IMR-90 (cell line): ENCODE measurements around the gene BANF1. TPM values are rescaled to one million over a fixed set of nuclear protein-coding genes. Genes with fewer than 3 reads are reported as not detected.
A peak's percentile ranks its signal among the peaks of the same experiment; 100 is the strongest.

ENCODE experiments used
- ATAC-seq: fragments of 200-7000 bp; cut with Tn5 transposase; 2 replicates; pipeline ENCODE4 v1.9.1; 2020; ENCODE audit warnings: low read depth, mild to moderate bottlenecking, moderate library complexity
- BruUV-seq: library from RNA; stranded (reverse); fragments of 400-500 nt; replicated peaks from 2 replicates; lab custom pipeline; 2021; lab: Mats Ljungman, UMichigan
- CTCF ChIA-PET: fragments of 300-600 bp; formaldehyde crosslinking; extraction: SDS; loops from one replicate; lab custom pipeline; 2021; ENCODE audit warnings: antibody characterized with exemption; lab: Yijun Ruan, JAX
- POLR2A ChIA-PET: fragments of 300-600 bp; sonication (Branson Sonifier 250); formaldehyde crosslinking; loops from one replicate; lab custom pipeline; 2022; ENCODE audit warnings: antibody characterized with exemption; ENCODE audit not compliant: unreplicated experiment; lab: Charles Lee
- DNase-seq: peaks from one replicate; pipeline ENCODE4 v3.0.0; 2013
- H2AFZ ChIP-seq: replicated peaks from 2 replicates; pipeline ENCODE3; 2013; ENCODE audit warnings: low read length, mild to moderate bottlenecking; ENCODE audit not compliant: poor library complexity
- H2AK5ac ChIP-seq: 2 replicates; pipeline ENCODE4 v1.6.1; 2013; ENCODE audit warnings: low read depth, low read length, inconsistent platforms
- H2AK9ac ChIP-seq: replicated peaks from 2 replicates; pipeline ENCODE3; 2013; ENCODE audit warnings: mild to moderate bottlenecking, low read depth, low read length, moderate library complexity; ENCODE audit not compliant: poor library complexity
- H2BK120ac ChIP-seq: 2 replicates; pipeline ENCODE4 v1.6.1; 2013; ENCODE audit warnings: low read depth, low read length, inconsistent platforms
- H2BK15ac ChIP-seq: 3 replicates; pipeline ENCODE4 v1.6.1; 2013; ENCODE audit warnings: low read depth, low read length, inconsistent platforms
- H2BK20ac ChIP-seq: 2 replicates; pipeline ENCODE4 v1.6.1; 2013; ENCODE audit warnings: low read depth, mild to moderate bottlenecking, inconsistent platforms, low read length, moderate library complexity
- H2BK5ac ChIP-seq: 2 replicates; pipeline ENCODE4 v1.6.1; 2013; ENCODE audit warnings: mild to moderate bottlenecking, low read depth, low read length, inconsistent platforms; ENCODE audit not compliant: poor library complexity, severe bottlenecking
- H3K14ac ChIP-seq: replicated peaks from 2 replicates; pipeline ENCODE4 v1.6.1; 2013; ENCODE audit warnings: low read depth, low read length, inconsistent platforms
- H3K18ac ChIP-seq: 2 replicates; pipeline ENCODE4 v1.6.1; 2013; ENCODE audit warnings: low read depth, low read length, control low read depth
- H3K23ac ChIP-seq: 2 replicates; pipeline ENCODE4 v1.6.1; 2013; ENCODE audit warnings: low read depth, low read length, inconsistent platforms
- H3K27ac ChIP-seq: 2 replicates; pipeline ENCODE4 v1.5.1; 2013; ENCODE audit warnings: mild to moderate bottlenecking, control low read depth, low read length; ENCODE audit not compliant: insufficient read depth
- H3K27me3 ChIP-seq: 2 replicates; pipeline ENCODE4 v1.6.1; 2013; ENCODE audit warnings: low read length; ENCODE audit not compliant: control insufficient read depth, insufficient read depth
- H3K36me3 ChIP-seq: 2 replicates; pipeline ENCODE4 v1.6.1; 2013; ENCODE audit warnings: low read length, mixed read lengths; ENCODE audit not compliant: control insufficient read depth, insufficient read depth
- H3K4ac ChIP-seq: 2 replicates; pipeline ENCODE4 v1.6.1; 2013; ENCODE audit warnings: low read depth, low read length, inconsistent platforms
- H3K4me1 ChIP-seq: 2 replicates; pipeline ENCODE4 v1.6.1; 2013; ENCODE audit warnings: low read length, mixed read lengths; ENCODE audit not compliant: control insufficient read depth, insufficient read depth
- H3K4me2 ChIP-seq: 2 replicates; pipeline ENCODE4 v1.6.1; 2013; ENCODE audit warnings: low read depth, mild to moderate bottlenecking, control low read depth, low read length, moderate library complexity
- H3K4me3 ChIP-seq: 2 replicates; pipeline ENCODE4 v1.5.1; 2013; ENCODE audit warnings: low read depth, mild to moderate bottlenecking, control low read depth, low read length, moderate library complexity; ENCODE audit not compliant: insufficient read depth
- H3K56ac ChIP-seq: 2 replicates; pipeline ENCODE4 v1.6.1; 2013; ENCODE audit warnings: low read length, inconsistent platforms; ENCODE audit not compliant: insufficient read depth; ENCODE audit errors: extremely low read depth
- H3K79me1 ChIP-seq, 2 experiments: 2 replicates each; pipeline ENCODE4 v1.6.1; 2013; ENCODE audit warnings: low read length in 2 of 2, inconsistent platforms in 1 of 2, low read depth in 1 of 2
- H3K9ac ChIP-seq: 2 replicates; pipeline ENCODE4 v1.6.1; 2013; ENCODE audit warnings: low read depth, low read length, control low read depth
- H3K9me1 ChIP-seq: 2 replicates; pipeline ENCODE4 v1.6.1; 2013; ENCODE audit warnings: low read length, inconsistent platforms; ENCODE audit not compliant: insufficient read depth
- H3K9me3 ChIP-seq: 2 replicates; pipeline ENCODE4 v1.6.1; 2013; ENCODE audit warnings: low read length; ENCODE audit not compliant: control insufficient read depth, insufficient read depth
- H4K20me1 ChIP-seq: 2 replicates; pipeline ENCODE4 v1.6.1; 2013; ENCODE audit warnings: low read length, inconsistent platforms; ENCODE audit not compliant: insufficient read depth
- H4K5ac ChIP-seq: 2 replicates; pipeline ENCODE4 v1.6.1; 2013; ENCODE audit warnings: mild to moderate bottlenecking, low read depth, low read length, control low read depth
- H4K8ac ChIP-seq, 2 experiments: 2 replicates each; pipeline ENCODE4 v1.6.1; 2013; ENCODE audit warnings: low read depth in 2 of 2, low read length in 2 of 2, control low read depth in 1 of 2, inconsistent platforms in 1 of 2
- H4K91ac ChIP-seq: 2 replicates; pipeline ENCODE4 v1.6.1; 2013; ENCODE audit warnings: low read depth, low read length, inconsistent platforms; ENCODE audit not compliant: insufficient read depth
- BHLHE40 ChIP-seq: fragments of 150-350 bp; IDR thresholded peaks from 2 replicates; pipeline ENCODE4 v1.6.1; 2016; ENCODE audit warnings: mild to moderate bottlenecking, low read depth, low read length
- CHD1 ChIP-seq: IDR thresholded peaks from 2 replicates; pipeline ENCODE4 v1.6.1; 2012; ENCODE audit warnings: low read depth, low read length, improper control_type of control experiment
- CTCF ChIP-seq: conservative IDR thresholded peaks from 2 replicates; pipeline ENCODE4 v1.5.1; 2012; ENCODE audit warnings: mild to moderate bottlenecking, low read depth, low read length, improper control_type of control experiment
- ELK1 ChIP-seq: fragments of 150-350 bp; IDR thresholded peaks from 2 replicates; pipeline ENCODE4 v1.6.1; 2016; ENCODE audit warnings: low read depth, mild to moderate bottlenecking, low read length, moderate library complexity, borderline replicate concordance
- MAFK ChIP-seq: IDR thresholded peaks from 2 replicates; pipeline ENCODE4 v1.6.1; 2012; ENCODE audit warnings: low read depth, low read length, improper control_type of control experiment
- MAZ ChIP-seq: IDR thresholded peaks from 2 replicates; pipeline ENCODE4 v1.6.1; 2012; ENCODE audit warnings: low read depth, mild to moderate bottlenecking, low read length, improper control_type of control experiment, moderate library complexity, borderline replicate concordance
- MXI1 ChIP-seq: IDR thresholded peaks from 2 replicates; pipeline ENCODE4 v1.6.1; 2012; ENCODE audit warnings: low read depth, mild to moderate bottlenecking, low read length, moderate library complexity, borderline replicate concordance
- NFE2L2 ChIP-seq: fragments of 150-350 bp; IDR thresholded peaks from 2 replicates; pipeline ENCODE4 v1.6.1; 2016; ENCODE audit warnings: low read depth, mild to moderate bottlenecking, low read length
- POLR2A ChIP-seq: IDR thresholded peaks from 2 replicates; pipeline ENCODE4 v1.6.1; 2012; ENCODE audit warnings: mild to moderate bottlenecking, low read depth, low read length
- RAD21 ChIP-seq: IDR thresholded peaks from 2 replicates; pipeline ENCODE4 v1.6.1; 2012; ENCODE audit warnings: low read length, improper control_type of control experiment
- RCOR1 ChIP-seq: IDR thresholded peaks from 2 replicates; pipeline ENCODE4 v1.6.1; 2012; ENCODE audit warnings: mild to moderate bottlenecking, low read length, improper control_type of control experiment; ENCODE audit not compliant: insufficient replicate concordance
- SMC3 ChIP-seq: fragments of 150-350 bp; IDR thresholded peaks from 2 replicates; pipeline ENCODE4 v1.6.1; 2016; ENCODE audit warnings: low read depth, mild to moderate bottlenecking, antibody characterized with exemption, low read length, moderate library complexity
- WGBS, 2 experiments: methylation state at CpG; one replicate each; pipeline versions ENCODE4 v1.1.5 to v1.1.7; 2013; ENCODE audit warnings: missing lambda C conversion rate in 2 of 2; ENCODE audit not compliant: insufficient read length in 1 of 2; ENCODE audit errors: extremely low coverage in 2 of 2; 5-methylcytosine and 5-hydroxymethylcytosine counted together
- dilution Hi-C: fragments of 300-500 bp; cut with HindIII; formaldehyde crosslinking; loops from one replicate; pipeline ENCODE4 v1.14.3; 2018; ENCODE audit warnings: low sequenced_read_pairs; ENCODE audit not compliant: unreplicated experiment
- in situ Hi-C: fragments of 300-500 bp; cut with MboI; formaldehyde crosslinking; loops from 3 replicates; pipeline ENCODE4 v1.14.3; 2019; ENCODE audit warnings: low sequenced_read_pairs, inconsistent platforms, mixed read lengths
- intact Hi-C: fragments of 100-400 bp; cut with micrococcal nuclease; formaldehyde crosslinking; loops from 2 replicates; pipeline ENCODE4 v1.10.0; 2022
- polyA plus RNA-seq, 3 experiments: library from polyadenylated mRNA; depleted of rRNA; stranded (reverse); fragments of >200 nt; gene quantifications; 2 replicates each; pipeline ENCODE4 v1.2.3, GENCODE V29; 2012; ENCODE audit warnings: low replicate concordance in 1 of 3
- total RNA-seq: library from RNA; depleted of rRNA; stranded (reverse); fragments of >200 nt; gene quantifications from 2 replicates; pipeline ENCODE4 v1.2.3, GENCODE V29; 2012
- TF ChIP-seq, protein P1 (sequence below): fragments of 150-350 bp; IDR thresholded peaks from 2 replicates; pipeline ENCODE4 v1.6.1; 2017; ENCODE audit warnings: mild to moderate bottlenecking, antibody characterized with exemption, low read length, low read depth

BANF1 gene
- total and polyA plus RNA-seq, 2 of the 4 experiments (the other 2 are of a cell fraction), result 36.6 to 242 TPM

DNA sequence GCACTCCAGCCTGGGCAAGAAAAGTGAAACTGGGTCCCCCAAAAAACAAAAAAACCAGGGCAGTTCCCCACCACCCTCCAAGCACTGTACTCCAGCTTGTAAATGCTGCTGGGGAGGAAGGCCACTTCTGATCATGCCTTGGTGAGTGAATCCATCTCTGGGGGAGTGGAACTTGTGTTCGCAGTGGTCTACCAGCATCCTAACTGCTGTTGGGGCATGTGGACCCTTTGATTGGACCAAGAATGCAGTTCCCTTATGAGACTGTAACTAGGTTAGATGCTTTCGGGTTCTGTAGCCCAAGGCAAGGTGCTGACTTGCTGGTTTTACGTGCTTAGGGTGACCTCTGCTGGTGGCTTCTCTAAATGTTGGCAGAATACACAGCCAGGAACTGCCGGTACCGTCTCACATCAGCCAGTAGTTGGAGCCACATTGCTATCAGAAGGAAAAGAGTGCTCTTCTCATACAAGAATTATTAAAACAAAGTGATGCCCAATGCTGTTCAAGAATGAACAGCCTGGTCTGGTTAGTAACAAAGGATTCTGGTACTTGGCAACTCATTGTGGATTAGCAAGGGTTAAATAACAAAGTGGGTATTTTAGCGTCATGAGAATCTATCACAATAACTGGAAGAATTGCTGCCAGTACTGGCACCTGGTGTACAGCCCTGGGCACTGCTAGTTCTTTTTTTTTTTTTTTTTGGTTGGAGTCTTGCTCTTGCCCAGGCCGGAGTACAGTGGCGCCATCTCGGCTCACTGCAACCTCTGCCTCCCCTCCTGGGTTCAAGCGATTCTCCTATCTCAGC lies 13.3 kb upstream of the BANF1 start:
- Histone ChIP-seq H2AK5ac (peak overlapping the region; percentile 69), H4K5ac (no peak overlapping the region), H2BK20ac (peak overlapping the region; percentile 29; the same call in 1 of the 2 replicates), H3K23ac (no peak overlapping the region), H3K9me1 (no peaks in the 10 kb centered on the region), H2BK5ac (no peak overlapping the region), H3K18ac (no peak overlapping the region), H4K20me1 (no peaks in the 10 kb centered on the region), H3K4me3 (no peak overlapping the region), H3K9ac (no peak overlapping the region), H3K36me3 (peaks cover 1% of the 10 kb centered on the region; the same call in 1 of the 2 replicates), H3K4ac (peak overlapping the region; percentile 69), H3K27ac (no peak overlapping the region), H3K4me1 (no peaks in the 10 kb centered on the region), H3K4me2 (no peak overlapping the region), H3K27me3 (no peaks in the 10 kb centered on the region), H2BK120ac (no peak overlapping the region; the same call in 1 of the 2 replicates), H4K8ac (peak overlapping the region in 1 of 2 experiments; percentile 58; a peak in 1 of 4 replicates), H3K79me1 (0 out of 4 replicates have a peak, but pooled peaks cover 0 to 4% of the 10 kb centered on the region in 2 experiments), H3K9me3 (no peaks in the 10 kb centered on the region), H2AK9ac (peak overlapping the region; percentile 80), H4K91ac (peak overlapping the region; percentile 28; the same call in 1 of the 2 replicates), H3K56ac (no peak overlapping the region), H3K14ac (no peak overlapping the region), H2AFZ (peak overlapping the region; percentile 78), H2BK15ac (no peak overlapping the region; the same call in 2 of the 3 replicates)
- dilution Hi-C loops (no loop called here), in situ Hi-C loops (loop anchor here (5.0 to 10.0 kb wide), 2 partner anchors 107 to 274 kb away; partner anchors contain the start of gene KAT5), intact Hi-C loops (loop anchor here (1.0 to 5.0 kb wide), 5 partner anchors 101 to 283 kb away; partner anchors contain the start of genes AP5B1 and FIBP)
- WGBS, 2 experiments, result 7% methylated on average over 3 of the region's 10 CpGs; no CpG with 5 or more reads in 1 of the 2 experiments
- ChIA-PET POLR2A (no interaction called here), CTCF (interaction anchor here (0.6 to 1.2 kb wide), 6 partner anchors 15 to 1439 kb away, joined by 3 to 5 read pairs (median 4); partner anchors contain the start of gene FIBP)
- peak; percentile 96 for DNase-seq
- BruUV-seq, result no TSS peak
- ATAC-seq, result peak; percentile 99
- peak; percentile 41; the same call in 1 of the 2 replicates for TF ChIP-seq MAFK
- TF ChIP-seq ELK1, result no peak
- TF ChIP-seq, protein P1, sequence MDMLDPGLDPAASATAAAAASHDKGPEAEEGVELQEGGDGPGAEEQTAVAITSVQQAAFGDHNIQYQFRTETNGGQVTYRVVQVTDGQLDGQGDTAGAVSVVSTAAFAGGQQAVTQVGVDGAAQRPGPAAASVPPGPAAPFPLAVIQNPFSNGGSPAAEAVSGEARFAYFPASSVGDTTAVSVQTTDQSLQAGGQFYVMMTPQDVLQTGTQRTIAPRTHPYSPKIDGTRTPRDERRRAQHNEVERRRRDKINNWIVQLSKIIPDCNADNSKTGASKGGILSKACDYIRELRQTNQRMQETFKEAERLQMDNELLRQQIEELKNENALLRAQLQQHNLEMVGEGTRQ, result no peak
- TF ChIP-seq NFE2L2, result no peak
- TF ChIP-seq BHLHE40, result no peak
- TF ChIP-seq CHD1, result no peak
- TF ChIP-seq RCOR1, result no peak
- TF ChIP-seq CTCF, result peak; percentile 99
- no peak for TF ChIP-seq MAZ
- no peak for TF ChIP-seq MXI1
- 0 out of 2 replicates have a peak, but pooled peaks have one; percentile 52 for TF ChIP-seq POLR2A
- TF ChIP-seq RAD21, result peak; percentile 96
- peak; percentile 87 for TF ChIP-seq SMC3
